ENCODE results near the gene PRKCE. TPM values are rescaled to one million over a fixed set of nuclear protein-coding genes. Genes with fewer than 3 reads are reported as not detected.

The PRKCE gene
- total and polyA plus RNA-seq, 7 experiments from 2014 or later: 1.4 to 37.9 (median 19.5) TPM

DNA sequence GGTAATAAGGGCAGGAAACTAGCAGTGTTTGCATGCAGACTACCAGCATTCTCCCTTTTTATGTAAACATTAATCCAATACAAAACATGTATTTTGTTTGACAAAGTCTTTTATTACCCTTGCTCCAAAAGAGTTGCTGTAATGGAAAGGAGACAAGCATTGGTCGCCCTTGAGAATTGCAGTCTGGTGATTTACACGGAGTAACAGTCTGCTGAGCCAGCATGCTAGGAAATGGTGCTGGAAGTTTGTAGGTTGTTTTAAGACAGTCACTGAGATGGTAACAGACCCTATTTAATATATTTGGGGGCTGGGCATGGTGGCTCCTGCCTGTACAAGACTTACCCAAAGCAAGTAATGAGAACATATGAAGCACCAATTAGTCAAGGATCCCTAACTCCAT, 2.8 kb upstream of the PRKCE start:
- H3K27ac ChIP-seq (ENCODE audit: low read depth, low read length): no peak overlapping the region
- Mint-ChIP-seq H3K36me3 (peaks cover 0 to 6% (median 0%) of the 10 kb centered on the region in 5 donors), H3K27ac (peak overlapping the region in 4 of 9 donors; percentile 18 to 90 (median 38)), H3K4me1 (peaks cover 21 to 37% (median 27%) of the 10 kb centered on the region in 7 donors), H3K27me3 (peaks cover 0 to 31% (median 4%) of the 10 kb centered on the region in 5 donors), H3K9me3 (peaks cover 0 to 7% (median 0%) of the 10 kb centered on the region in 11 donors), H3K4me3 (peak overlapping the region in 3 of 10 donors; percentile 8 to 92 (median 83))
- ATAC-seq (no peak), DNase-seq (no peak)
- intact Hi-C loops (cut with micrococcal nuclease): loop anchor here in 1 of 2 donors (10.0 kb wide), 1 partner anchor 664 kb away; no protein-coding TSS in a partner anchor
- ChIA-PET POLR2A (no interaction called here), CTCF (no interaction called here)
- H3K27me3 ChIP-seq (ENCODE audit: control insufficient read depth in 2 of 2, insufficient read depth in 2 of 2, low read length in 2 of 2): peaks cover 0 to 3% of the 10 kb centered on the region in 2 donors
- H3K4me3 ChIP-seq (ENCODE audit: low read length): no peak overlapping the region
- peaks cover 11 to 14% of the 10 kb centered on the region in 2 donors for H3K4me1 ChIP-seq (ENCODE audit: control insufficient read depth in 2 of 2, insufficient read depth in 2 of 2, low read length in 2 of 2)
- H3K36me3 ChIP-seq (ENCODE audit: control insufficient read depth in 2 of 3, insufficient read depth in 3 of 3, low read length in 3 of 3): peaks cover 0 to 12% (median 0%) of the 10 kb centered on the region in 3 experiments
- H3K9me3 ChIP-seq (ENCODE audit: control insufficient read depth in 2 of 3, low read length in 3 of 3): no peaks in the 10 kb centered on the region

DNA sequence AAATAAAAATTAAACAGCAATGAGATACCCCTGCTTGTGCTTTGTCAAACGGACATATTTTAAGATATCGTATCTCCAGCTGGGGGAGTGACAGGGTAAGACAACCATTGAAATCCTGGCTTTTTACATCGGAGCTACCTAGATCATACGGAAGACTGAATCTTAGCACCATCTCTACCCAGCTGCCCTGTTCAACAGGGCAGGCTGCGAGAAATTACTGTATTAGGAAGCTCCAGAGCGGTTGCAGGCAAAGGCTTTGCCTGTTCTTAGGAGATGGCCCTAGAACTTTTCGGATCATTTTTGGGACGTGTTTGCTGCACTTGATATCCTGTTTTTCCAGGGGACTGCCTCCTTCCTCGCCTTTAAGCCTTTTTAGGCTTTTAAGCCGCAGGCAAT, 2.0 kb upstream of the PRKCE start:
- Mint-ChIP-seq H3K4me1 (peaks cover 20 to 40% (median 34%) of the 10 kb centered on the region in 7 donors), H3K4me3 (peak overlapping the region; percentile 83 to 100 (median 92)), H3K27ac (peak overlapping the region; percentile 74 to 97 (median 90)), H3K36me3 (peaks cover 0 to 6% (median 0%) of the 10 kb centered on the region in 5 donors), H3K27me3 (peaks cover 0 to 25% (median 0%) of the 10 kb centered on the region in 5 donors), H3K9me3 (peaks cover 0 to 7% (median 0%) of the 10 kb centered on the region in 11 donors)
- intact Hi-C loops (cut with micrococcal nuclease): loop anchor here in 1 of 2 donors (10.0 kb wide), 1 partner anchor 665 kb away; no protein-coding TSS in a partner anchor
- DNase-seq: peak in 1 of 9 donors; percentile 10
- H3K27ac ChIP-seq (ENCODE audit: low read depth, low read length): peak overlapping the region; percentile 79
- H3K4me1 ChIP-seq (ENCODE audit: control insufficient read depth in 2 of 2, insufficient read depth in 2 of 2, low read length in 2 of 2): peaks cover 10 to 11% of the 10 kb centered on the region in 2 donors
- peak overlapping the region; percentile 95 for H3K4me3 ChIP-seq (ENCODE audit: low read length)
- ATAC-seq: no peak
- CTCF ChIA-PET: interaction anchor here (0.7 to 1.9 kb wide), 3 partner anchors 9 to 131 kb away, joined by 3 to 10 read pairs (median 4); no protein-coding TSS in a partner anchor
- peaks cover 0 to 12% (median 0%) of the 10 kb centered on the region in 3 experiments for H3K36me3 ChIP-seq (ENCODE audit: control insufficient read depth in 2 of 3, insufficient read depth in 3 of 3, low read length in 3 of 3)
- no peaks in the 10 kb centered on the region for H3K9me3 ChIP-seq (ENCODE audit: control insufficient read depth in 2 of 3, low read length in 3 of 3)
- POLR2A ChIA-PET: interaction anchor here (0.6 to 1.9 kb wide), 7 partner anchors 10 to 1895 kb away, joined by 3 to 7 read pairs (median 4); partner anchors contain the start of gene SRBD1
- H3K27me3 ChIP-seq (ENCODE audit: control insufficient read depth in 2 of 2, insufficient read depth in 2 of 2, low read length in 2 of 2): peaks cover 0 to 3% of the 10 kb centered on the region in 2 donors

DNA sequence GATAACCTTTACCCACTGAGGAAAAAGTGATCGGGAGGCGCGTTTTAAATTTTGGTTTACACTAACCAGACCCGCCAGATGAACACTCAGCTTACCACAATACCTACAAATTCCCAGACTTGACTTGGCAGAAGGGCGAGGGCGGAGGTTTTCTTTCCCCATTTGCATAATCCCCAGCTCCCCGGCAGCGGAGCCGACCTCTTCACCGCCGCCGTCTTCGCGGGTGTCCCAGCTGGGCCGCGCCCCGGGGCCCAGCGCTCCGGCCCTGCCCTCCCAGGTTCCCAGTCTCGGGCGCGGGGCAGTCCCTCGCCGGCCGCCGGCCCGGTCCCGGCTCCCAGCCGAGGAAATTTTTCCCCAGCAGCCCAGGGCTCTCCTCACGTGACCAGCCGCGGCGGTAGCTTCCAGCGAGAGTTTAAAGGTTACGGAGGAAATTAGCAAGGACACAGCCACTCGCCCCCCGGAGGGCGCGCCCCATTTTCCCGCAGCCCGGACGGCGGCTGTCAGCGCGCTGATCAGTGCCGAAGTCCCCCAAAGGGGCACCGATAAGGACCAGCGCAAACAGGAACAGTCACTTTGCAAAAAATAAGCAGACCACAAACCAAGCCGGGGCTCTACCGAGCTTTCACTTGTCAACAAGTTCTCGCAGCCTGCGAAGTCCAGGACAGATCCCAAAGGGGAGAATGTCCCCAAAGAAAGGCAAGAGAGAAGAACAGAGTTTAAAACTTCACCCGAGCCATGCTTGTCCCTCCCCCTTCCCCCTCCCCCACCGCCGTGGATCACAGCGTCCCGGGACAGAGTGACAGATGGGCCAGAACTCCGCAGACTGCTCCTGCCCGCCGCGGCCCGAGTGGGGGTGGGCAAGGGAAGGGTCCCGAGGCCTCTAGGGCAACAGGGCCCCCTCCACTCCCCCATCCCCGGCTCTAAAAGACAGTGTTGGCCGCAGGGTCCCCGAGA, 1.3 kb upstream of the PRKCE start:
- Histone ChIP-seq H3K4me1 (ENCODE audit: control insufficient read depth in 2 of 2, insufficient read depth in 2 of 2, low read length in 2 of 2) (peaks cover 10 to 11% of the 10 kb centered on the region in 2 donors), H3K27me3 (ENCODE audit: control insufficient read depth in 2 of 2, insufficient read depth in 2 of 2, low read length in 2 of 2) (peaks cover 0 to 3% of the 10 kb centered on the region in 2 donors), H3K4me3 (ENCODE audit: low read length) (peak overlapping the region; percentile 95), H3K36me3 (ENCODE audit: control insufficient read depth in 2 of 3, insufficient read depth in 3 of 3, low read length in 3 of 3) (peaks cover 0 to 12% (median 0%) of the 10 kb centered on the region in 3 experiments), H3K9me3 (ENCODE audit: control insufficient read depth in 2 of 3, low read length in 3 of 3) (no peaks in the 10 kb centered on the region), H3K27ac (ENCODE audit: low read depth, low read length) (peak overlapping the region; percentile 79)
- Mint-ChIP-seq H3K4me3 (peak overlapping the region; percentile 83 to 100 (median 92)), H3K4me1 (peaks cover 20 to 41% (median 34%) of the 10 kb centered on the region in 7 donors), H3K9me3 (peaks cover 0 to 7% (median 0%) of the 10 kb centered on the region in 11 donors), H3K27me3 (peaks cover 0 to 25% (median 0%) of the 10 kb centered on the region in 5 donors), H3K27ac (peak overlapping the region; percentile 85 to 99 (median 93)), H3K36me3 (peaks cover 0 to 6% (median 0%) of the 10 kb centered on the region in 5 donors)
- POLR2A ChIA-PET: interaction anchor here (1.0 to 1.9 kb wide), 6 partner anchors 9 to 242 kb away, joined by 3 to 7 read pairs (median 4); partner anchors contain the start of gene SRBD1
- intact Hi-C loops (cut with micrococcal nuclease): loop anchor here (2.0 to 10.0 kb wide), 12 partner anchors 215 to 1753 kb away; partner anchors contain the start of genes CAMKMT (in 2 of the 2), PPM1B (in 2 of the 2), PREPL (in 2 of the 2) and EPAS1 (in 1 of the 2)
- peak; percentile 30 for ATAC-seq
- DNase-seq: peak in 8 of 9 donors; percentile 13 to 66 (median 56)
- CTCF ChIA-PET: interaction anchor here (0.6 to 1.9 kb wide), 5 partner anchors 9 to 1656 kb away, joined by 3 to 10 read pairs (median 3); no protein-coding TSS in a partner anchor

DNA sequence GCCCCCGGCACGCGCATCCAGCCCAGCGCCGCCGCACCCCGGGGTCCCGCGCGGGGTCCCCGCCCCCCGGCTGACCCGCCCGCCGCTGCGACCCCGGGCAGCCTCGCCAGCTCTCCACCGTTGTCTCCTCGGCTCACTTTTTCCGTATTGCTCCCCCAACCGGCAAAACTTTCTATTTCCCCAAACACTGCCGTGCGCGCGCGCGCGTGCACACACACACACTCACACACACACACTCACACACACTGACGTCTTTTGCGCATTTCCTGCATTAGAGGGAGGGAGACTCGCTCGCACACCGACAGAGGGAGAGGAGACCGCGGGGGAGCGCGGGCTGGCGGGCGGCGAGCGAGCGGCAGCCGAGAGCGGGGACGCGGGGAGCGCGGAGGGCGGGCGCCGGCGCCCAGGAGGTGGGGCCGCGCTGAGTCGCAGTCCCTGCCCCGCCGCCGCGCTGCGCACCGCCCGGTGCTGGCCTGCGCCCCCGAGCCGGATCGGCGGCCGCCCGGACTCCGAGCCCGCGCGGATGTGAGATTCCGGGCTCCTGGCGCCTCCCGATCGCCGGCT, 542 bp upstream of the PRKCE start:
- Mint-ChIP-seq H3K4me3 (peak overlapping the region; percentile 83 to 100 (median 95)), H3K9me3 (peaks cover 0 to 7% (median 0%) of the 10 kb centered on the region in 11 donors), H3K4me1 (peaks cover 20 to 41% (median 34%) of the 10 kb centered on the region in 7 donors), H3K27me3 (peaks cover 0 to 25% (median 0%) of the 10 kb centered on the region in 5 donors), H3K36me3 (peaks cover 0 to 6% (median 0%) of the 10 kb centered on the region in 5 donors), H3K27ac (peak overlapping the region; percentile 90 to 99 (median 95))
- Histone ChIP-seq H3K4me1 (ENCODE audit: control insufficient read depth in 2 of 2, insufficient read depth in 2 of 2, low read length in 2 of 2) (peaks cover 10 to 11% of the 10 kb centered on the region in 2 donors), H3K4me3 (ENCODE audit: low read length) (peak overlapping the region; percentile 95), H3K27me3 (ENCODE audit: control insufficient read depth in 2 of 2, insufficient read depth in 2 of 2, low read length in 2 of 2) (peaks cover 0 to 3% of the 10 kb centered on the region in 2 donors), H3K9me3 (ENCODE audit: control insufficient read depth in 2 of 3, low read length in 3 of 3) (no peaks in the 10 kb centered on the region), H3K36me3 (ENCODE audit: control insufficient read depth in 2 of 3, insufficient read depth in 3 of 3, low read length in 3 of 3) (peaks cover 0 to 12% (median 0%) of the 10 kb centered on the region in 3 experiments), H3K27ac (ENCODE audit: low read depth, low read length) (peak overlapping the region; percentile 79)
- ChIA-PET POLR2A (interaction anchor here (1.3 to 1.9 kb wide), 4 partner anchors 8 to 206 kb away, joined by 4 to 7 read pairs (median 4); partner anchors contain the start of gene SRBD1), CTCF (interaction anchor here (0.6 to 1.9 kb wide), 3 partner anchors 128 to 1656 kb away, joined by 3 to 10 read pairs (median 3); no protein-coding TSS in a partner anchor)
- ATAC-seq: peak; percentile 97
- peak; percentile 84 to 97 (median 97) for DNase-seq
- intact Hi-C loops (cut with micrococcal nuclease): loop anchor here (1.0 to 10.0 kb wide), 16 partner anchors 8 to 1752 kb away; partner anchors contain the start of genes CAMKMT (in 2 of the 2), PPM1B (in 2 of the 2), PREPL (in 2 of the 2) and SRBD1 (in 2 of the 2)

DNA sequence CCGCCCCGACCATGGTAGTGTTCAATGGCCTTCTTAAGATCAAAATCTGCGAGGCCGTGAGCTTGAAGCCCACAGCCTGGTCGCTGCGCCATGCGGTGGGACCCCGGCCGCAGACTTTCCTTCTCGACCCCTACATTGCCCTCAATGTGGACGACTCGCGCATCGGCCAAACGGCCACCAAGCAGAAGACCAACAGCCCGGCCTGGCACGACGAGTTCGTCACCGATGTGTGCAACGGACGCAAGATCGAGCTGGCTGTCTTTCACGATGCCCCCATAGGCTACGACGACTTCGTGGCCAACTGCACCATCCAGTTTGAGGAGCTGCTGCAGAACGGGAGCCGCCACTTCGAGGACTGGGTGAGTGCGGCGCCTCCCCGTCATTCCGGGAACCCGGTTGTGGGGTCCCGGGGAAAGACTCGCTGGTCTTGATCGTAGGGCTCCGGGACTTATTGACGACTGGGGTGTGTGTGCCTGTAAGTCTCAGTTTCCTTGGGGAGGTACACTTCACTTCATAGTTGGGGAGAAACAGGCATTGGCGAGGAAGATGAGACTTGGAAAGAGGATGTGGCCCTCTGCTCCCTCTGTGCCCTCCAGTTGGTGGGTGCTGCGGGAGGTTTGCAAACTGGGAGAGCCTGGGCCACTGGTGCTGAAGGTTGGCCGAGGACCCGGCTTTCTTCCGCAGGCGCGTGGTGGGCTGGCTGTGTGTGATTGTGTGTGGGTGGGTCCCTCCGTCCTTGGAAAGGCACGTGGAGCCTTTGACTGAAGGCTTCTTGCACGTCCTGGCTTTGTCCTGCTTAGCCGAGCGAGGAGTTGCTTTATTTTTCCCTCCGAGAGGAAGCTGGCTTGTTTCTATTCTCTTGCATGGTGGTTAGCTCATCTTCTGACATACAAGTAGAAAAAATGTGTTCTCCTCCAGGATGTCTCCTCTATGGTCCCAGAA, 886 bp downstream of the PRKCE start:
- Histone ChIP-seq H3K9me3 (ENCODE audit: control insufficient read depth in 2 of 3, low read length in 3 of 3) (no peaks in the 10 kb centered on the region), H3K27ac (ENCODE audit: low read depth, low read length) (peak overlapping the region; percentile 79), H3K4me1 (ENCODE audit: control insufficient read depth in 2 of 2, insufficient read depth in 2 of 2, low read length in 2 of 2) (peaks cover 10 to 11% of the 10 kb centered on the region in 2 donors), H3K27me3 (ENCODE audit: control insufficient read depth in 2 of 2, insufficient read depth in 2 of 2, low read length in 2 of 2) (peaks cover 0 to 3% of the 10 kb centered on the region in 2 donors), H3K4me3 (ENCODE audit: low read length) (peak overlapping the region; percentile 83), H3K36me3 (ENCODE audit: control insufficient read depth in 2 of 3, insufficient read depth in 3 of 3, low read length in 3 of 3) (peaks cover 0 to 12% (median 0%) of the 10 kb centered on the region in 3 experiments)
- H3K4me1 Mint-ChIP-seq: peaks cover 20 to 41% (median 34%) of the 10 kb centered on the region in 7 donors
- H3K36me3 Mint-ChIP-seq: peaks cover 0 to 6% (median 0%) of the 10 kb centered on the region in 5 donors
- DNase-seq (peak in 7 of 9 donors; percentile 19 to 34 (median 29)), ATAC-seq (no peak)
- CTCF ChIA-PET: no interaction called here
- peaks cover 0 to 7% (median 0%) of the 10 kb centered on the region in 11 donors for H3K9me3 Mint-ChIP-seq
- intact Hi-C loops (cut with micrococcal nuclease): loop anchor here (5.0 to 10.0 kb wide), 3 partner anchors 212 to 1290 kb away; partner anchors contain the start of genes CAMKMT (in 2 of the 2) and PREPL (in 2 of the 2)
- POLR2A ChIA-PET: interaction anchor here (0.6 kb wide), 1 partner anchor 19 kb away, joined by 3 read pairs; no protein-coding TSS in a partner anchor
- peak overlapping the region; percentile 78 to 93 (median 81) for H3K27ac Mint-ChIP-seq
- H3K27me3 Mint-ChIP-seq: peaks cover 0 to 25% (median 0%) of the 10 kb centered on the region in 5 donors
- peak overlapping the region; percentile 83 to 92 (median 90) for H3K4me3 Mint-ChIP-seq
